ENCODE measurements around the gene IQCH.

- TF ChIP-seq ZNF274 (IDR thresholded peaks at IDR 0.05; ENCODE audit: low read depth, low read length): no peak
- no peak for TF ChIP-seq SUZ12 (IDR thresholded peaks at IDR 0.05; ENCODE audit: extremely low read depth, insufficient read depth, insufficient read length)
These were observed 135.4 kb downstream of the IQCH start for GRCh38 chr15:67389975-67390374.

Measured in NT2/D1 (cell line).